Endodermal cell (in vitro differentiated cells): ENCODE data around the gene TMEM200A. TPM values are rescaled to one million over a fixed set of nuclear protein-coding genes. Genes with fewer than 3 reads are reported as not detected.

Source experiments
- DNase-seq: peaks from one replicate; pipeline ENCODE4 v3.0.0-alpha.2; 2017
- H3K27ac ChIP-seq: 2 replicates; pipeline ENCODE4 v1.5.1; 2013; ENCODE audit warnings: mild to moderate bottlenecking, low read depth, low read length, moderate library complexity
- H3K27me3 ChIP-seq: 2 replicates; pipeline ENCODE4 v1.6.1; 2013; ENCODE audit warnings: mild to moderate bottlenecking, low read length, moderate library complexity; ENCODE audit not compliant: insufficient read depth, control insufficient read depth, poor library complexity, severe bottlenecking
- H3K36me3 ChIP-seq: 2 replicates; pipeline ENCODE4 v1.7.0; 2013; ENCODE audit warnings: mild to moderate bottlenecking, low read length, moderate library complexity; ENCODE audit not compliant: control insufficient read depth, insufficient read depth
- H3K4me1 ChIP-seq: one replicate; pipeline ENCODE4 v1.7.0; 2013; ENCODE audit warnings: low read length; ENCODE audit not compliant: control insufficient read depth, insufficient read depth
- H3K4me3 ChIP-seq: 2 replicates; pipeline ENCODE4 v1.5.1; 2013; ENCODE audit warnings: mild to moderate bottlenecking, low read length, moderate library complexity
- H3K9ac ChIP-seq: 2 replicates; pipeline ENCODE4 v1.6.1; 2013; ENCODE audit warnings: mild to moderate bottlenecking, low read length, moderate library complexity; ENCODE audit not compliant: poor library complexity, severe bottlenecking; ENCODE audit errors: extremely low read depth
- H3K9me3 ChIP-seq: 2 replicates; pipeline ENCODE4 v1.6.1; 2013; ENCODE audit warnings: mild to moderate bottlenecking, low read length, moderate library complexity; ENCODE audit not compliant: control insufficient read depth
- H3K27ac Mint-ChIP-seq: 2 replicates; pipeline ENCODE4 v1.8.0; 2020; ENCODE audit warnings: mixed read lengths
- H3K27me3 Mint-ChIP-seq: 2 replicates; pipeline ENCODE4 v1.8.0; 2021; ENCODE audit warnings: mild to moderate bottlenecking, mixed read lengths; ENCODE audit not compliant: insufficient read depth
- H3K36me3 Mint-ChIP-seq: 2 replicates; pipeline ENCODE4 v1.8.0; 2020; ENCODE audit warnings: low read depth, mixed read lengths
- H3K4me1 Mint-ChIP-seq: 2 replicates; pipeline ENCODE4 v1.8.0; 2020; ENCODE audit warnings: mixed read lengths
- H3K4me3 Mint-ChIP-seq: 2 replicates; pipeline ENCODE4 v1.8.0; 2020; ENCODE audit warnings: mild to moderate bottlenecking, moderate library complexity, mixed read lengths
- H3K9me3 Mint-ChIP-seq: 2 replicates; pipeline ENCODE4 v1.8.0; 2020; ENCODE audit warnings: mild to moderate bottlenecking, mixed read lengths
- WGBS, 2 experiments: methylation state at CpG; one replicate each; pipeline versions ENCODE4 v1.1.5 to v1.1.7; 2013; ENCODE audit warnings: missing lambda C conversion rate in 2 of 2, mixed read lengths in 1 of 2; ENCODE audit not compliant: insufficient coverage in 1 of 2, insufficient read length in 1 of 2; 5-methylcytosine and 5-hydroxymethylcytosine counted together
- total RNA-seq, 2 donors: library from RNA; stranded (reverse); fragmentation: NEBNext Ultra II Directional in 1 of 2; extraction: Animal tissue kit (Norgen Biotek cat#: 25700) in 1 of 2; gene quantifications; 2 replicates in 1 of 2; 3 replicates in 1 of 2; pipeline ENCODE4 v1.2.1, GENCODE V29; 2021
- TF ChIP-seq, protein P1 (sequence below): fragments of 200-600 bp; sonication (generic); conservative IDR thresholded peaks from 2 replicates; pipeline ENCODE4 v1.5.0; 2021; ENCODE audit warnings: antibody characterized with exemption, mild to moderate bottlenecking

Gene TMEM200A
- total RNA-seq, 2 donors from 2014 or later, result 6.4 to 7.6 TPM

DNA sequence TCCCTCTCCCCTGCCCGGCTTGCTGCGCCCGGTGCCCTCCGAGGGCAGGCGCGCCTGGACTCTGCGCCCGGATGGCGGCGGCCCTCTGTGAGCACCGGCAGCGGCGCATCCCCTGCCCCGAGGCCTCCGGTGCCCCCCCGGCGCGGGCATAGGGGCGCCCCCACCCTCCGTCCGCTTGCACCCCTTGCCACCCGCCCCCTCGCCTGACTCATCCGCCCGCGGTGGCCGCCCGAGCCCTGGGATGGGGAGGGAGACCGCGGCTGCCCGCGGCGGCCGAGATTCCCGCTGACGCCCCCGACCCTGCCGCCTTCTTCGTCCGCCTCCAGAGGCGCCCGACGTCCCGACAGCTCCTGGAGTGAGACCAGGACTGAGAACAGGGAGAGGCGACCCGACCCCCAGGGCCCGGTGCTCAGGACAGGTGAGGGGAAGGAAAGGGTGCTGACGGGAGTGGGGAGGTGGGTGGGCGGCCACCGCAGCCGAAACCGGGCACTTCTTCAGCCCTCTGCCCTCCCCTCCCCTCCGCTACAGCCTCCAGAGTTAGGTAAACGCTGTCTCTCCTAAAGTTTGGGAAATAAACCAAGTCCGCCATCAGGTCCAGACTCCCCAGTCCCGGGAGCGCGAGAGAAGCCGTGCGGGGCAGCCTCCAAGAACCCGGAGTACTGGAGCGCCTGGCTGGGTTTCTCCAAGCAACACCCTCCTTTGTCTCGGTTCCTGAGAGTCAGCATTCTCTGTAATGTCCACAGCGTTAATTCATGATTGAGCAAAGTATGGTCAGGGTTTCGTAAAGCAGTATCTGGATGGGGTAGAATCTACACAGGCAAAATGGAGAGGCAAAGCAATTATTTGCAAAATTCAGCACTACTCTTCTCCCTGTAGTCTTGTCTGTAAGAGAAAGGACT is 539 bp downstream of the TMEM200A start:
- peak; percentile 87 for DNase-seq
- Histone ChIP-seq H3K9me3 (no peaks in the 10 kb centered on the region), H3K27ac (no peak overlapping the region), H3K36me3 (no peaks in the 10 kb centered on the region), H3K9ac (peak overlapping the region; percentile 43), H3K4me3 (peak overlapping the region; percentile 85), H3K27me3 (peaks cover 24% of the 10 kb centered on the region), H3K4me1 (no peaks in the 10 kb centered on the region)
- H3K4me3 Mint-ChIP-seq, result peak overlapping the region; percentile 82
- TF ChIP-seq, protein P1, sequence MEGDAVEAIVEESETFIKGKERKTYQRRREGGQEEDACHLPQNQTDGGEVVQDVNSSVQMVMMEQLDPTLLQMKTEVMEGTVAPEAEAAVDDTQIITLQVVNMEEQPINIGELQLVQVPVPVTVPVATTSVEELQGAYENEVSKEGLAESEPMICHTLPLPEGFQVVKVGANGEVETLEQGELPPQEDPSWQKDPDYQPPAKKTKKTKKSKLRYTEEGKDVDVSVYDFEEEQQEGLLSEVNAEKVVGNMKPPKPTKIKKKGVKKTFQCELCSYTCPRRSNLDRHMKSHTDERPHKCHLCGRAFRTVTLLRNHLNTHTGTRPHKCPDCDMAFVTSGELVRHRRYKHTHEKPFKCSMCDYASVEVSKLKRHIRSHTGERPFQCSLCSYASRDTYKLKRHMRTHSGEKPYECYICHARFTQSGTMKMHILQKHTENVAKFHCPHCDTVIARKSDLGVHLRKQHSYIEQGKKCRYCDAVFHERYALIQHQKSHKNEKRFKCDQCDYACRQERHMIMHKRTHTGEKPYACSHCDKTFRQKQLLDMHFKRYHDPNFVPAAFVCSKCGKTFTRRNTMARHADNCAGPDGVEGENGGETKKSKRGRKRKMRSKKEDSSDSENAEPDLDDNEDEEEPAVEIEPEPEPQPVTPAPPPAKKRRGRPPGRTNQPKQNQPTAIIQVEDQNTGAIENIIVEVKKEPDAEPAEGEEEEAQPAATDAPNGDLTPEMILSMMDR, result peak; percentile 55
- peak overlapping the region; percentile 38 for H3K27ac Mint-ChIP-seq
- no peaks in the 10 kb centered on the region for H3K36me3 Mint-ChIP-seq
- 0 to 4% methylated on average over 9 to 65 of the region's 65 CpGs for WGBS, 2 experiments
- peaks cover 10% of the 10 kb centered on the region for H3K4me1 Mint-ChIP-seq
- H3K27me3 Mint-ChIP-seq, result peaks cover 16% of the 10 kb centered on the region
- H3K9me3 Mint-ChIP-seq, result no peaks in the 10 kb centered on the region

DNA sequence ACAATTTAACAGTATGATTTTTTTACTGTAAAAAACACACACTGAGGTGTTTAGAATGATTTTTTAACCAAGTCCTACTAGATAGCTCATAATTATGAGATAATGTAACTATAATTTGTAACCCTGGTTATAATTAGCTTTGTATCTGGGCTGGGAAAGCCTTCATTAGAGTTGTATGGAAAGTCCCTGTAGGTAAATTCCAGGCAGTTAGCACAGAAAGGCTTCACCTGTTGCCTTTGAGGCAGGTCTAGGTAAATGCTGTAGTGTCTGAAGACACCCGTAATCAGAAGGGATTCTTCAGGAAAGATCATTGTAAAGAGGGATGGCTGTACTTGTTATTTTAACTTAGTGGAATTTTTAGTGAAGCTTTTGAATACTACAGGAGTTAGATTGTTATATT is 1.9 kb downstream of the TMEM200A start:
- WGBS, 2 experiments, result 88 to 96% methylated on average over 1 of the region's 1 CpG
- no peaks in the 10 kb centered on the region for H3K36me3 ChIP-seq
- H3K4me1 Mint-ChIP-seq, result peaks cover 18% of the 10 kb centered on the region

DNA sequence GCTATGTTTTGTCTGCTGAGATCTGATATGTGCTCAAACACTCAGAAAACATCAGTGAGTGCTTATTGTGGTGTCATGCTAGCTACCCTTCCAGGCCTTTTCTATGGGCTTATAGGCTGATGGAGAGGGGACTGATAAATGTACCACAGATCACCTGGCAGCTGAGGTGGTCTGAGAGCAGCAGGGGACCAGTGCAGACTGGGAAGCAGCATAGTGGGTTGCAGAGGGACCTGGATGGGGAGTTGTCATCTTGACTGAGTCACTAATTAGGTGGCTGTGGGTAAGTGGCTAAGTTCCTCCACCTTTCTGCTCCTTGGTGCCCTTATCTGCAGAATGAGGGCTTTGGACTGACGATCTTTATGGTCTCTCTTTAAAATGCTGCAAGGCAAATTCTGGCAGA is 2.8 kb downstream of the TMEM200A start:
- no peaks in the 10 kb centered on the region for H3K36me3 ChIP-seq
- no peak overlapping the region for H3K9ac ChIP-seq
- Mint-ChIP-seq H3K27ac (no peak overlapping the region), H3K27me3 (peaks cover 16% of the 10 kb centered on the region), H3K9me3 (no peaks in the 10 kb centered on the region), H3K4me1 (peaks cover 21% of the 10 kb centered on the region), H3K4me3 (no peak overlapping the region), H3K36me3 (no peaks in the 10 kb centered on the region)
- TF ChIP-seq, protein P1, result no peak
- DNase-seq, result no peak
- H3K4me1 ChIP-seq, result peaks cover 3% of the 10 kb centered on the region
- H3K9me3 ChIP-seq, result no peaks in the 10 kb centered on the region
- H3K4me3 ChIP-seq, result no peak overlapping the region
- 91% methylated on average over 1 of the region's 1 CpG; no CpG with 5 or more reads in 1 of the 2 experiments for WGBS, 2 experiments
- no peak overlapping the region for H3K27ac ChIP-seq
- H3K27me3 ChIP-seq, result peaks cover 24% of the 10 kb centered on the region

More for the DNA sequence above, 1.9 kb downstream of the TMEM200A start:
- TF ChIP-seq, protein P1, result no peak
- no peak overlapping the region for H3K4me3 Mint-ChIP-seq
- H3K27me3 Mint-ChIP-seq, result peaks cover 16% of the 10 kb centered on the region
- Histone ChIP-seq H3K9me3 (no peaks in the 10 kb centered on the region), H3K4me1 (no peaks in the 10 kb centered on the region), H3K9ac (no peak overlapping the region), H3K27ac (no peak overlapping the region), H3K27me3 (peaks cover 24% of the 10 kb centered on the region), H3K4me3 (no peak overlapping the region)
- no peak overlapping the region for H3K27ac Mint-ChIP-seq
- H3K36me3 Mint-ChIP-seq, result no peaks in the 10 kb centered on the region
- H3K9me3 Mint-ChIP-seq, result no peaks in the 10 kb centered on the region
- DNase-seq, result no peak
